LNCaP clone FGC (cell line): ENCODE measurements around the gene THOC6.
"Not testable (repeated sequence)": the region's sequence is repeated elsewhere in the genome, so short reads cannot be mapped to it uniquely, and the experiment has no call there.

Experiments
- DNase-seq: peaks from one replicate; pipeline ENCODE4 v3.0.0-alpha.2; 2011; ENCODE audit warnings: low read depth
- H3K4me3 ChIP-seq: 2 replicates; pipeline ENCODE4 v1.5.1; 2011; ENCODE audit warnings: mild to moderate bottlenecking, low read depth, low read length, control low read depth
- CTCF ChIP-seq: IDR thresholded peaks from 2 replicates; pipeline ENCODE4 v1.5.1; 2012; ENCODE audit warnings: mild to moderate bottlenecking; ENCODE audit not compliant: control insufficient read depth, insufficient read depth; ENCODE audit errors: extremely low read depth

Gene THOC6

GRCh38 chr16:3051009-3051408, 27.2 kb downstream of the THOC6 start:
- no peak for TF ChIP-seq CTCF
- no peak for DNase-seq
- H3K4me3 ChIP-seq, result no peak overlapping the region

- no peak for TF ChIP-seq CTCF
- H3K4me3 ChIP-seq, result no peak overlapping the region
- no peak for DNase-seq
These were observed 27.7 kb downstream of the THOC6 start for GRCh38 chr16:3051494-3051893.

GRCh38 chr16:3052571-3053329, 28.9 kb downstream of the THOC6 start:
- DNase-seq, H3K4me3 ChIP-seq: not testable (repeated sequence)

- not testable (repeated sequence) for DNase-seq, H3K4me3 ChIP-seq
These were observed 29.5 kb downstream of the THOC6 start for GRCh38 chr16:3053330-3053710.

GRCh38 chr16:3054965-3055733, 31.3 kb downstream of the THOC6 start:
- DNase-seq, result no peak
- H3K4me3 ChIP-seq, result no peak overlapping the region
- no peak for TF ChIP-seq CTCF

GRCh38 chr16:3055734-3056115, 31.9 kb downstream of the THOC6 start:
- not testable (repeated sequence) for DNase-seq, H3K4me3 ChIP-seq

- no peak for TF ChIP-seq CTCF
- no peak overlapping the region for H3K4me3 ChIP-seq
- no peak for DNase-seq
These were observed 32.7 kb downstream of the THOC6 start for GRCh38 chr16:3056336-3057180.
